Stimulated activated memory B cell treated with anti-CD40 and anti-IgM and Interleukin-4, amounts not matched to agents 10 μg/mL and 1 μg/mL and 100 μg/mL, for 72 hours (primary cell): ENCODE measurements around the gene C9orf57.
"Not testable (repeated sequence)": the region's sequence is repeated elsewhere in the genome, so short reads cannot be mapped to it uniquely, and the experiment has no call there.

Experiments used
- ATAC-seq: fragments of 150-1000 bp; cut with Tn5 transposase; 2 replicates; pipeline ENCODE4 v1.10.0; 2021
- H3K27ac Mint-ChIP-seq: one replicate; pipeline ENCODE4 v1.8.0; 2022; ENCODE audit warnings: mild to moderate bottlenecking, mixed read lengths
- H3K27me3 Mint-ChIP-seq: one replicate; pipeline ENCODE4 v1.8.0; 2022; ENCODE audit warnings: mixed read lengths
- H3K36me3 Mint-ChIP-seq: one replicate; pipeline ENCODE4 v1.8.0; 2022; ENCODE audit warnings: mixed read lengths
- H3K4me1 Mint-ChIP-seq: one replicate; pipeline ENCODE4 v1.8.0; 2022; ENCODE audit warnings: mixed read lengths
- H3K4me3 Mint-ChIP-seq: one replicate; pipeline ENCODE4 v1.8.0; 2022; ENCODE audit warnings: mild to moderate bottlenecking, moderate library complexity, mixed read lengths
- H3K9me3 Mint-ChIP-seq: one replicate; pipeline ENCODE4 v1.8.0; 2022; ENCODE audit warnings: mixed read lengths

The C9orf57 gene, protein sequence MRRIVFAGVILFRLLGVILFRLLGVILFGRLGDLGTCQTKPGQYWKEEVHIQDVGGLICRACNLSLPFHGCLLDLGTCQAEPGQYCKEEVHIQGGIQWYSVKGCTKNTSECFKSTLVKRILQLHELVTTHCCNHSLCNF

GRCh38 chr9:72060513-72060912 lies at the start of gene C9orf57:
Gene C9orf57, minus strand, starts transcription at chr9:72060613. Its CDS starts 1,282 bp downstream, at chr9:72059331.
- no peaks in the 10 kb centered on the region for H3K4me1 Mint-ChIP-seq

GRCh38 chr9:72102520-72102919 lies 42.1 kb upstream of the C9orf57 start:
- no peaks in the 10 kb centered on the region for H3K27me3 Mint-ChIP-seq
- ATAC-seq = no peak
- no peak overlapping the region for H3K4me3 Mint-ChIP-seq
- H3K9me3 Mint-ChIP-seq = peaks cover 10% of the 10 kb centered on the region
- no peaks in the 10 kb centered on the region for H3K36me3 Mint-ChIP-seq
- H3K4me1 Mint-ChIP-seq = no peaks in the 10 kb centered on the region
- H3K27ac Mint-ChIP-seq = no peak overlapping the region

More at GRCh38 chr9:72060513-72060912, at the start of gene C9orf57:
- Mint-ChIP-seq H3K4me3 (no peak within 1 kb of the TSS), H3K27ac (no peak within 1 kb of the TSS), H3K36me3 (no peaks in the 10 kb centered on the region), H3K9me3 (no peaks in the 10 kb centered on the region), H3K27me3 (peaks cover 16% of the 10 kb centered on the region)
- no peak for ATAC-seq

DNA sequence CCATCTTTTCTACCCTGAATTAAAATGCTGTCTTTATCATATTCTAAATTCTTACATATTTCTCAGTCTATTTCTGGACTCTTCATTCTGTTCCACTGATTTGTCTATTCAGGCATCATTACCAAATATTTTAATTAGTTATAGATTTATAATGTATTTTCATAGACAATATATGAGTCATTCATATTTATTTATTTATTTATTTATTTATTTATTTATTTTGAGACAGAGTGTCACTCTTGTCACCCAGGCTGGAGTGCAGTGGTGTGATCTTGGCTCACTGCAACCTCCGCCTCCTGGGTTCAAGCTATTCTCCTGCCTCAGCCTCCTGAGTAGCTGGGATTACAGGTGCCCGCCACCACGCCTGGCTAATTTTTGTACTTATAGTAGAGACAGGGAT lies 35.1 kb upstream of the C9orf57 start:
- ATAC-seq, H3K27ac Mint-ChIP-seq, H3K4me3 Mint-ChIP-seq, H3K4me1 Mint-ChIP-seq, H3K36me3 Mint-ChIP-seq, H3K9me3 Mint-ChIP-seq: not testable (repeated sequence)
- H3K27me3 Mint-ChIP-seq = peaks cover 19% of the 10 kb centered on the region

DNA sequence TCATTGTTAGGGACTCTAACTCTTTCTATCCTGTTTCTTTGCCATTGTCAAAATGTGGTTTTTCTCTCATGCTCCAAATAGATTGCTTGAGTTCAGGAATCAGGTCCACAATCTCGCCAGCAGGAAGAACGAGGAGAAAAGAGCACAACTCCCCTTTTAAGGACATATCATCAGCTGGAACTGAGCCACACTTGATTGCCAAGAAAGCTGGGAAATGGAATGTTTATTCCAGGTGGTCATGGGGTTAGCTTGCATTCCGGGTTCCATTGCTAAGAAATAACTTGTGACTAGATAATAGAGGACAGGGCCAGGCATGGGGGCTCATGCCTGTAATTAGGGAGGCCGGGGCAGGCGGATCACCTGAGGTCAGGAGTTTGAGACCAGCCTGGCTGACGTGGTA lies 32.4 kb upstream of the C9orf57 start:
- Mint-ChIP-seq H3K9me3 (no peaks in the 10 kb centered on the region), H3K4me3 (no peak overlapping the region), H3K27ac (no peak overlapping the region), H3K4me1 (no peaks in the 10 kb centered on the region), H3K36me3 (no peaks in the 10 kb centered on the region), H3K27me3 (peaks cover 21% of the 10 kb centered on the region)
- no peak for ATAC-seq

- Mint-ChIP-seq H3K4me1 (no peaks in the 10 kb centered on the region), H3K9me3 (no peaks in the 10 kb centered on the region), H3K4me3 (no peak overlapping the region), H3K36me3 (no peaks in the 10 kb centered on the region), H3K27ac (no peak overlapping the region), H3K27me3 (peaks cover 29% of the 10 kb centered on the region)
- ATAC-seq = no peak
Observed at GRCh38 chr9:72089451-72090130, 29.2 kb upstream of the C9orf57 start.

DNA sequence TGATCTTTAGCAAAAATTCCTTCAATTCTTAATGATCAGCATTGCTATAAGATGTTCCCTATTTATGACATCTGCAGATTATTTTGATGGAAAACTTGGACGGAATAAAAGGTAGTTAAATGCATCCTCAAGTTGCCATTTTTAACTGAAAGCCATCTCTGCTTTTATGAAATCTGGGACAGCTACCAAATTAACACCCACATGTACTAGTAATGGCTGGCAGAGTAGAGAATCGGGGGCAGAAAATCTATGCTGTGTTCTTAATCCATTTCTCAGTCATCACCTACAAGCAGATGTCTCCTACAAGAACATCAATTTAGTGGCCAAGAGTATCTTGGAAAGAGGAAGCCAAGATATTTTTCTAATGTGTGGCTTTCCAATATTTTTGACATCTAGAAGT lies 22.1 kb upstream of the C9orf57 start:
- no peaks in the 10 kb centered on the region for H3K4me1 Mint-ChIP-seq
- no peak overlapping the region for H3K27ac Mint-ChIP-seq
- H3K4me3 Mint-ChIP-seq = no peak overlapping the region
- peaks cover under 1% of the 10 kb centered on the region for H3K9me3 Mint-ChIP-seq
- H3K36me3 Mint-ChIP-seq = no peaks in the 10 kb centered on the region
- H3K27me3 Mint-ChIP-seq = peaks cover 4% of the 10 kb centered on the region
- ATAC-seq = no peak

DNA sequence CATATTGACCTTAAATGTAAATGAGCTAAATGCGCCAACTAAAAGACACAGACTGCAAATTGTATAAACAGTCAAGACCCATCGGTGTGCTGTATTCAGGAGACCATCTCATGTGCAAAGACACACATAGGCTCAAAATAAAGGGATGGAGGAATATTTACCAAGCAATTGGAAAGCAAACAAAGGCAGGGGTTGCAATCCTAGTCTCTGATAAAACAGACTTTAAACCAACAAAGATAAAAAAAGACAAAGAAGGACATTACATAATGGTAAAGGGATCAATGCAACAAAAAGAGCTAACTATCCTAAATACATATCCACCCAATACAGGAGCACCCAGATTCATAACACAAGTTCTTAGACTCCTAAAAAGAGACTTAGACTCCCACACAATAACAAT lies 14.3 kb upstream of the C9orf57 start:
- H3K9me3 Mint-ChIP-seq, H3K4me3 Mint-ChIP-seq, H3K4me1 Mint-ChIP-seq, H3K27ac Mint-ChIP-seq, H3K36me3 Mint-ChIP-seq, ATAC-seq, H3K27me3 Mint-ChIP-seq: not testable (repeated sequence)

GRCh38 chr9:72065076-72065475 lies 4.7 kb upstream of the C9orf57 start:
- ATAC-seq = no peak
- H3K27me3 Mint-ChIP-seq = peaks cover 14% of the 10 kb centered on the region

DNA sequence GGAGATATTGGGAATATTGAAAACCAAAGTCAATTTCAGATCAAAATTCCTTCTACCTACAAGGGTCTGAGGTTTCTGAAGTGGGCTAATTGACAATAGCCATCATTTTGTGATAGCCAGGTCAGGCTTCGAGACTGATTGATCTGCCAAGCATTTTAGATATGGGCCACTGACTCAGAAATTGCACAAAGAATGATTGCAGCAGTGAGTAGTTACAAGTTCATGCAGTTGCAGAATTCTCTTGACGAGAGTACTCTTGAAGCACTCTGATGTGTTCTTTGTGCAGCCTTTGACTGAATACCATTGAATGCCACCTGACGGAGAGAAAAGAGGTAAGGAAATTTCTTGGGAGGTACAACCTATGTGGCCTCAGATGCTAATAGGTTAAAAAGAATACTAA lies 8.3 kb downstream of the C9orf57 start:
- Mint-ChIP-seq H3K4me3 (no peak overlapping the region), H3K27ac (no peak overlapping the region), H3K9me3 (peaks cover 3% of the 10 kb centered on the region), H3K27me3 (peaks cover 8% of the 10 kb centered on the region), H3K4me1 (no peaks in the 10 kb centered on the region), H3K36me3 (no peaks in the 10 kb centered on the region)
- ATAC-seq = no peak

More at GRCh38 chr9:72065076-72065475, 4.7 kb upstream of the C9orf57 start:
- H3K27ac Mint-ChIP-seq = no peak overlapping the region
- H3K4me3 Mint-ChIP-seq = no peak overlapping the region
- H3K36me3 Mint-ChIP-seq = no peaks in the 10 kb centered on the region
- no peaks in the 10 kb centered on the region for H3K9me3 Mint-ChIP-seq
- no peaks in the 10 kb centered on the region for H3K4me1 Mint-ChIP-seq

DNA sequence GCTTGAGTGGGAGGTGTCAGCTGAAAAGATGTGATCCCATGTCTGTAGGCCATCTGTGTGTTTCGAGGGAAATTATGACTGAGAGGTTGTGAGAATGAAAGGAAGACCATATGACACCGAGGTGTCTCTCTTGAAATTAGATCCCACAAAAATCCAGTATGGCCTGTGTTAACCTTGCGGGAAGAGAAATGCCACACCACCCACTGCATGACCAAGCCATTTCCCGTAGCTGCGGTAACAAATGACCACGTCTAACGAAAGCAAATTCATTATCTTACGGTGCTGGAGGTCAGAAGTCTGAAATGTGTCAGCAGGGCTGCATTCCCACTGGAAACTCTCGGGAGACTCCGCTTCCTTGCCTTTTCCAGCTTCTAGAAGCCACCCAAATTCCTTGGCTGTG lies 11.6 kb downstream of the C9orf57 start:
- ATAC-seq = no peak
- H3K27ac Mint-ChIP-seq = no peak overlapping the region
- no peaks in the 10 kb centered on the region for H3K4me1 Mint-ChIP-seq
- H3K4me3 Mint-ChIP-seq = no peak overlapping the region
- no peaks in the 10 kb centered on the region for H3K9me3 Mint-ChIP-seq
- H3K36me3 Mint-ChIP-seq = no peaks in the 10 kb centered on the region
- H3K27me3 Mint-ChIP-seq = peaks cover 24% of the 10 kb centered on the region

GRCh38 chr9:72046630-72047456 lies 13.6 kb downstream of the C9orf57 start:
- H3K4me1 Mint-ChIP-seq = no peaks in the 10 kb centered on the region
- no peaks in the 10 kb centered on the region for H3K9me3 Mint-ChIP-seq
- no peak overlapping the region for H3K4me3 Mint-ChIP-seq
- no peaks in the 10 kb centered on the region for H3K36me3 Mint-ChIP-seq
- peaks cover 36% of the 10 kb centered on the region for H3K27me3 Mint-ChIP-seq
- H3K27ac Mint-ChIP-seq = no peak overlapping the region
- ATAC-seq = no peak

DNA sequence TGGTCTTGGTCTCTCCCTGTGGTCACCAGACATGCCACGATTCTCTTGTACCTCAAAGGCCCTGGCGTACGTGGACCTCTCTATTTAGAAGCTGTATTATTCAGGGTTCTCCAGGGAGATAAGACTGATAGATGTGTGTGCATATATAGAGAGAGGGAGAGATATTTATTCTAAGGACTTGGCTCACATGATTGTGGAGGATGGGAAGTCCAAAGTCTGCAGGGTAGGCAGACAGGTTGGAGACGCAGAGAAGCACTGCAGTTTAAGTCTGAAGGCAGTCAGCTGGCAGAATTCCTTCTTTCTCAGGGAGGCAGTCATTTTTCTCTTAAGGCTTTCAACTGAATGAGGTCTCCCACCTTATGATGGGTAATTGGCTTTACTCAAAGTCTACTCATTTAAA lies 16.3 kb downstream of the C9orf57 start:
- Mint-ChIP-seq H3K27me3 (peaks cover 42% of the 10 kb centered on the region), H3K4me3 (no peak overlapping the region), H3K4me1 (peaks cover 4% of the 10 kb centered on the region), H3K9me3 (no peaks in the 10 kb centered on the region), H3K27ac (no peak overlapping the region), H3K36me3 (no peaks in the 10 kb centered on the region)
- ATAC-seq = no peak

DNA sequence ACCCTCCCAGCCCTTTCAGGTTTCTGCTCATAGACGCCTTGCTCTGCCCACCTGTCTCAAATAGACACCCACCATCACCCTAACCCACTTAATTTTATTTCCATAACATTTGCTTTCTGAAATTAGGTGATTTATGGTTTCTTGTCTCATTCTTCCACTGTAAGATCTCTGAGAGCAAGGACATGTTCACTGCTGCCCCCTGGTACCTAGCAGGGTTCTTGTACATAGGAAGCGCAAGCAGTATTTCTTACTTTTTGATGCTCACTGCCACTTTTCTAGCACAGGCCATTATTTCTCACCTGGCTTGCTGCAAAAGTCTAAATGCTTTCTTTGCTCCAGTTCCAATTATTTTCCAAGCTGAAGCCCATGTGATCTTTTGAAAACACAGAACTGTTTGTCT lies 16.8 kb downstream of the C9orf57 start:
- Mint-ChIP-seq H3K36me3 (no peaks in the 10 kb centered on the region), H3K27me3 (peaks cover 48% of the 10 kb centered on the region), H3K4me3 (no peak overlapping the region), H3K4me1 (peaks cover 8% of the 10 kb centered on the region), H3K27ac (no peak overlapping the region), H3K9me3 (no peaks in the 10 kb centered on the region)
- no peak for ATAC-seq

- Mint-ChIP-seq H3K27ac (no peak overlapping the region), H3K4me3 (no peak overlapping the region), H3K9me3 (no peaks in the 10 kb centered on the region), H3K27me3 (peaks cover 48% of the 10 kb centered on the region), H3K36me3 (no peaks in the 10 kb centered on the region), H3K4me1 (peaks cover 8% of the 10 kb centered on the region)
- no peak for ATAC-seq
Observed at GRCh38 chr9:72042928-72043327, 17.5 kb downstream of the C9orf57 start.

GRCh38 chr9:72041775-72042194 lies 18.6 kb downstream of the C9orf57 start:
- ATAC-seq = no peak
- Mint-ChIP-seq H3K9me3 (no peaks in the 10 kb centered on the region), H3K27ac (no peak overlapping the region), H3K36me3 (no peaks in the 10 kb centered on the region), H3K4me3 (no peak overlapping the region), H3K27me3 (peaks cover 45% of the 10 kb centered on the region), H3K4me1 (peaks cover 8% of the 10 kb centered on the region)

- Mint-ChIP-seq H3K36me3 (no peaks in the 10 kb centered on the region), H3K27ac (no peak overlapping the region), H3K4me3 (no peak overlapping the region), H3K9me3 (no peaks in the 10 kb centered on the region), H3K27me3 (peaks cover 41% of the 10 kb centered on the region), H3K4me1 (peaks cover 8% of the 10 kb centered on the region)
- ATAC-seq = no peak
Observed at GRCh38 chr9:72041369-72041768, 19.0 kb downstream of the C9orf57 start.
